NCI-H146 (cell line): ENCODE measurements around the gene FAM83F.

ENCODE experiments used
- DNase-seq: peaks from one replicate; lab custom pipeline; 2025; lab: John Stamatoyannopoulos, UW

The FAM83F gene

GRCh38 chr22:40065981-40066380, 71.2 kb downstream of the FAM83F start:
- DNase-seq = no peak

GRCh38 chr22:40067639-40068038, 72.9 kb downstream of the FAM83F start:
- no peak for DNase-seq

- DNase-seq = no peak
Observed at GRCh38 chr22:40070701-40071100, 75.9 kb downstream of the FAM83F start.

GRCh38 chr22:40071720-40072119, 77.0 kb downstream of the FAM83F start:
- no peak for DNase-seq

GRCh38 chr22:40076702-40077645, 82.2 kb downstream of the FAM83F start:
- no peak for DNase-seq

GRCh38 chr22:40077646-40078016, 82.9 kb downstream of the FAM83F start:
- DNase-seq = no peak

- no peak for DNase-seq
Observed at GRCh38 chr22:40081662-40082061, 86.9 kb downstream of the FAM83F start.

GRCh38 chr22:40082184-40082583, 87.4 kb downstream of the FAM83F start:
- no peak for DNase-seq

GRCh38 chr22:40083794-40084193, 89.0 kb downstream of the FAM83F start:
- DNase-seq = no peak

- DNase-seq = no peak
Observed at GRCh38 chr22:40084246-40084645, 89.5 kb downstream of the FAM83F start.

GRCh38 chr22:40088818-40089217, 94.1 kb downstream of the FAM83F start:
- DNase-seq = no peak
